SKM-1 (cell line): ENCODE measurements around the gene IL1R2.

Experiments used
- DNase-seq: peaks from one replicate; lab custom pipeline; 2025; ENCODE audit not compliant: unreplicated experiment; lab: John Stamatoyannopoulos, UW

IL1R2 gene

GRCh38 chr2:101972621-101973434 is 18.9 kb upstream of the IL1R2 start:
- peak; percentile 56 for DNase-seq

- no peak for DNase-seq
Observed at GRCh38 chr2:101974663-101975062, 17.1 kb upstream of the IL1R2 start.

- DNase-seq: no peak
Observed at GRCh38 chr2:101975171-101975870, 16.4 kb upstream of the IL1R2 start.

- DNase-seq: no peak
Observed at GRCh38 chr2:101976891-101977290, 14.9 kb upstream of the IL1R2 start.

DNA sequence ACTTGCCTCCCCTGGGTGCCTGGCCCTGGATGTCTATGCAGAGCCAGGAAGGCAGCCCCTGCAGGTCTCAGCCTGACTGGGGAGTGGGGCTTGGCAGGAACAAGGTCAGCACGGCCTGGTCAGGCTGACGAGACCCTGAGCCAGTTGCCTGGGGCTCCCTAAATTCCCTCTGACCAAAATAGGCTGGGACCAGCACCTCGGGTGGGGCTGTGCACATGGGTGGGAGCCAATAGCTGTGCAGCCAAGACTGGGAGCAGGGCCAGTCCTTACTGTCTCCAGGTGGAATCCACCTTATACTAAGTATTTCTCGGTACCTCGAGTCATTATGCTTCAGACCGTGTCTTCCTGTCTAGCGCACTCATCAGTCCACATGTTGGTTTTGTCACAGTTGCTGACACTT is 11.4 kb upstream of the IL1R2 start:
- no peak for DNase-seq

GRCh38 chr2:101981066-101981465 is 10.7 kb upstream of the IL1R2 start:
- DNase-seq: no peak

DNA sequence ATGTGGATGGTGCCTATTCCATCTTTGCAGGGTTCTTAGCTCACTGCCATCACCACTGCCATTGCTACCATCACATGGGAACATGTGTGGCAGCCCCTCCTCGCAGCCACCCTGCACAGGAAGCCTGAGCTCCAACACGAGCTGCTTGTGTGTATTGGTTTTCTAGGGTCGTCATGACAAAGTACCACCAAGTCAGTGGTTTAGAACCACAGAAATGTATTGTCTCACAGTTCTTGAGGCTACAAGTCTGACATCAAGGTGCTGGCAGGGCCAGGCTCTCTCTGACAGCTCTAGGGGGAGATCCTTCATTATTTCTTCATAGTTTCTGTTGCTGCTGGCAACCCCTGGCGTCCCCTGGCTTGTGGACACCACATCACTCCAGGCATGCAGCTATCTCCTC is 10.3 kb upstream of the IL1R2 start:
- DNase-seq: no peak

DNA sequence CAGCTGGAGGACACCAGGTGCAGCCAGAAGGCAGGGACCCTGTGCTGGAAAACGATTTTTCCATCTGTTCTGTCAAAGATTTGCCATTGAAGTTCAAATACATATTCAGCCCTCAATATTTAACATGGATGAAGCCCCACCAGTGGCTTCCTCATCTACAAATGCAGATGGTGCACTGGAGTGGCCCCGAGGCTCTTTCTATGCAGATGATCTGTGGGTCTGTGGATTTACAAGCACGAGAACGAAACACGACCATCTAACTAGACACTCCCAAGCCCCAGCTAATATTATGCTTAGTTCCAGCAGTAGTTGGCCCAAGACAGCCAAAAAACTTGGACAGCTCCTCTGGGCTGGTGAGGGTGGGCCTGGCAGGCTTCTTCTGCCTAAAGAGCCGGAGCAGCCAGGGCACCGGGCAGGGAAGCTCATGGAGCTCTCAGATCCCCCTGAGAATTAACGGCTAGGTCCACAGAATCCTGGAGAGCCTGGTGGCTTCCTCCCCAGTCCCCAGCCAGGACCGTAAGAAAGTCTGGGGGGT is 9.2 kb upstream of the IL1R2 start:
- no peak for DNase-seq

GRCh38 chr2:101983486-101983885 is 8.3 kb upstream of the IL1R2 start:
- no peak for DNase-seq

DNA sequence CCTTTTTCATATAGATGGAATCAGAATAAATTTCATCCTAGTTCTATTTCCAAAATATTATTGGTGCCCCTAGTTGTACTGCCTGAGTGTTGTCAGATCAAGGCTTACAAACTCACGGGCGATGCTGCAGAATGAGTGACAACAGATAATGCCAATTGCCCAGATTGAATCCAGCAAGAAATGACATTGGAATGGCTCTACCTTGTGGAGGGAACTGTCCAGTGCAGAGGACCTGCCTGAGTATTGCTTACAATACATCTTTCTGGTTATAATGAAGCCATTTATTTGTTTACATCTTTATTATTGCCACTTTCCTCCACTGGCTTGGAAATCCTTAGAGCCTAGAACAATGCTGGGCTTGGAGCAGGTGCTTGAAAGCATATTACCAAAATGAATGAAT is 7.8 kb upstream of the IL1R2 start:
- DNase-seq: no peak

DNA sequence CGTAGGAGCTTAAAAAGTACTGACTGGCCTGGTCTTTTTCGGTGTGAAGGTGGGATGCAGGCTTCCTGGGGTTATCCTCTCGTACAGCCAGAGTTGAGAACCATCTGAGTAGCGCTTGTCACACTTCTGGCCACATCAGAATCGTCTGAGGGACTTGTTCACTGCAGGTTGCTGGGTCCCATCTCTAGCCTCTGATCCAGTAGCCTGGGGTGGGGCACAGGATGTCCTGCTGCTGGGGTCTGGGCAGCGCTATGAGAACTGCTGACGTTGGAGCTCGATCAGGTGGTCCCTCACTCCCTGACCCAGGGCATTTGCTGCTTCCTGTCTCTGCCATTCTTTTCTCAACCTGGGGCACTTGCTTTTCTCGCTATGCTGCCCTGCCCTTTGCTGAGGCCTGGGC is 7.1 kb upstream of the IL1R2 start:
- DNase-seq: no peak

GRCh38 chr2:101985101-101985792 is 6.5 kb upstream of the IL1R2 start:
- no peak for DNase-seq

GRCh38 chr2:101985793-101986164 is 6.0 kb upstream of the IL1R2 start:
- DNase-seq: no peak

DNA sequence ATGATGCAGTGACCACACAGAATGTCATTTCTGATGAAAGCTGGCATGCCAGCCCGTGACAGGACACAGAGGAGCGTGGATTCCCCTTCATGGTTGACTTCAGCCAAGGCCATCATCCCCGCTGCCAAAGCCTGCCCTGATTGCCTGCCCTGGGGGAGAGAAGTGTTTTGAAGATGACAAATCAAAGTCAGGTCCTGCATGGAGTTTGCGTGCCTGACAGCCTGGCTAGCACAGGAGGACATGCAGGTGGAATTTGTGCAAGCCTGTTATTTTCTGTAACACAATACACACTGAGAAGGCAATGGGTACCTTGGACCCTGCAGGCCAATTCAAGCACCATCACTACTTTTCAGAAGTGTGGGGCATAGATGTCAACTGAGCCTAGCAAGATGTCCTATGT is 5.4 kb upstream of the IL1R2 start:
- no peak for DNase-seq

- no peak for DNase-seq
Observed at GRCh38 chr2:101986804-101987740, 4.7 kb upstream of the IL1R2 start.

DNA sequence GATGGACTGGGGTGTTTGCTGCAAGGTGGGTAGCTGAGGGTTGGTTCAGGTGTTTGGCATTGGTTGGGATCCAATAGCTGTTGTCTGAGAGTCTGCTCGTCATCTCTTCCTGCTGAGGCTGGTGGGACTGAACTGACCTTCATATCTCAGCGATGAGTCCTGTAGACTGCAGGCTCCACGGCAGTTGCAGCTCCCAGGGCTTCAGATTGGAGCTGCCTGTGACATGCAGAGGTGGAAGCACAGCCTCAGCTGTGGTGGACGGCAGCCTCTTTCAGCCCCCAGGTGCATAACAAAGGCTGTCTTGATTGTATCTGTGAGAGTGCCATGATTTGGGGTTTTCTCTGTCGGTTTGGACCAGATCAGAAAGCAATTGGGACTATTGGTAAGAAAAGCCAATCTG is 3.9 kb upstream of the IL1R2 start:
- DNase-seq: no peak

DNA sequence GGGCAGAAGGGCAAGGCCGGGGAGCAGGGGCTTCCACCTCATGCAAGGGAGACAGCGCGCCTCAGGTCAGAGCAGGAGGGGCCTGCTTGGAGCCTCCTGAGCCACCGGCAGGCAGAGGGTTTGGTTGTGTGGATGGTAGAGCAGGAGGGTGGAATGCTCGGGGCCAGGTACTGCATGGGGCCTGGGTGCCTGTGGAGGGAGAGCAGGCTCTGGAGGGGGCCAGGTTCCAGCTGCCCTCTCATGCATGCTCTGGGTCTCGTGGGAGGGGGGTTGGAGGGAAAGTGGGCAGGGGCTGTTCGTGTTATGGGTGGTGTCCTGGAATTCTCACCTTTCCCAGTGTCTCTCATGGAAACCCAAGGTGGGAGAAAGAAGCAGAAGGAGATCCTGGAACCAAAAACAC is 3.2 kb upstream of the IL1R2 start:
- no peak for DNase-seq

- no peak for DNase-seq
Observed at GRCh38 chr2:101989740-101990460, 1.9 kb upstream of the IL1R2 start.

DNA sequence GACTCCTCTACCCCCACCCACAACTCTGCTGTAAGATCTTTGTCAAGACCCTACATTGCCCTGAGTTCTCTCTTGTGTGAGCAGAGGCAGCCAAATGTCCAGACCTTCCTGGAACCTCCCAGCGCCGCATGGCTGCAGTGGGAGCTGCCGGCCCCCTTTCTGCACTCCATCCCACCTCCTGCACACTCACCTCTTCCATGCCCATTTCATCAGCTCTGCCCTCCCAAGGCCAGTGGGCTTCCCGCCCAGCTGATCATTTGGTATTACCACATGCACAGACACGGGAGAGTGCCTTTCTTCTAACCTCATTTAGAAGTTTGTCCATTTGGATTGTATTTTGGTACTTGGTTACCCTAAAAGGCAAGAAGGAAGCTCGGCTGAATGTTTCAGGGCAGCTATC is 2.0 kb downstream of the IL1R2 start:
- DNase-seq: no peak

GRCh38 chr2:101995019-101995418 is 3.3 kb downstream of the IL1R2 start:
- DNase-seq: no peak
